Kidney (tissue), 14 donors: ENCODE results near the gene GP1BB. TPM values are rescaled to one million over a fixed set of nuclear protein-coding genes. Genes with fewer than 3 reads are reported as not detected.

Experiments used
- DNase-seq, 5 donors: peaks; one replicate each; pipeline ENCODE4 v3.0.0-alpha.2; 2013 to 2020
- FAIRE-seq: peaks from 2 replicates; lab custom pipeline; 2012; peaks lifted over from hg19 to GRCh38; lab: Jason Lieb, UNC
- H3K27ac ChIP-seq, 2 donors: one replicate each; pipeline ENCODE4 v1.7.0; 2013; ENCODE audit warnings: low read depth in 2 of 2, low read length in 2 of 2, inconsistent platforms in 1 of 2
- H3K27me3 ChIP-seq: one replicate; pipeline ENCODE4 v1.7.1; 2013; ENCODE audit warnings: low read length, inconsistent platforms; ENCODE audit not compliant: control insufficient read depth, insufficient read depth
- H3K36me3 ChIP-seq, 3 donors: one replicate each; pipeline versions ENCODE4 v1.7.0 to v1.7.1; 2013; ENCODE audit warnings: low read length in 3 of 3, control low read depth in 1 of 3, inconsistent platforms in 1 of 3; ENCODE audit not compliant: insufficient read depth in 3 of 3, control insufficient read depth in 2 of 3
- H3K4me1 ChIP-seq, 3 donors: one replicate each; pipeline versions ENCODE4 v1.7.0 to v1.7.1; 2013; ENCODE audit warnings: low read length in 3 of 3, inconsistent platforms in 1 of 3, low read depth in 1 of 3; ENCODE audit not compliant: control insufficient read depth in 2 of 3, insufficient read depth in 2 of 3
- H3K4me3 ChIP-seq, 3 donors: one replicate each; pipeline versions ENCODE4 v1.7.0 to v1.8.1; 2013; ENCODE audit warnings: low read length in 3 of 3, control low read depth in 1 of 3, inconsistent platforms in 1 of 3
- H3K9ac ChIP-seq, 3 donors: one replicate each; pipeline versions ENCODE4 v1.7.0 to v1.7.1; 2013; ENCODE audit warnings: low read length in 3 of 3, control low read depth in 1 of 3, inconsistent platforms in 1 of 3
- H3K9me3 ChIP-seq, 3 donors: one replicate each; pipeline versions ENCODE4 v1.7.0 to v1.7.1; 2013; ENCODE audit warnings: low read length in 3 of 3, control low read depth in 1 of 3, inconsistent platforms in 1 of 3; ENCODE audit not compliant: control insufficient read depth in 2 of 3, insufficient read depth in 1 of 3
- intact Hi-C: fragments of 100-400 bp; cut with DNase I; formaldehyde crosslinking; loops from one replicate; pipeline ENCODE4 v1.11.1; 2022
- polyA plus RNA-seq: library from polyadenylated mRNA; stranded (reverse); fragments of 350-450 nt; fragmentation: Illumina TruSeq; extraction: RNeasy Lipid Tissue Mini Kit (QIAGEN cat#74804); gene quantifications from one replicate; pipeline ENCODE4 v1.2.3, GENCODE V29; 2014; ENCODE audit warnings: low read depth, low replicate concordance; ENCODE audit not compliant: insufficient read depth
- total RNA-seq: library from RNA; stranded (reverse); fragmentation: NEBNext Ultra II Directional; extraction: Animal tissue kit (Norgen Biotek cat#: 25700); gene quantifications from one replicate; pipeline ENCODE4 v1.2.1, GENCODE V29; 2021
- TF ChIP-seq, protein P1 (sequence below): IDR thresholded peaks from 3 replicates; pipeline ENCODE4 v1.5.1; 2012; ENCODE audit warnings: mild to moderate bottlenecking, moderate library complexity, borderline replicate concordance; ENCODE audit not compliant: insufficient read depth; ENCODE audit errors: extremely low read depth
- donor health status: control.
- donor health status: control.
- donor health status: control.
- donor health status: control.
- donor health status: control.
- donor health status: DM: yes; HTN: yes; CAD: no.
- donor health status: Normal renal cell carcinoma (clear cell type).

The GP1BB gene
- total and polyA plus RNA-seq, 2 donors from 2014 or later, result 1.9 to 4.1 TPM

DNA sequence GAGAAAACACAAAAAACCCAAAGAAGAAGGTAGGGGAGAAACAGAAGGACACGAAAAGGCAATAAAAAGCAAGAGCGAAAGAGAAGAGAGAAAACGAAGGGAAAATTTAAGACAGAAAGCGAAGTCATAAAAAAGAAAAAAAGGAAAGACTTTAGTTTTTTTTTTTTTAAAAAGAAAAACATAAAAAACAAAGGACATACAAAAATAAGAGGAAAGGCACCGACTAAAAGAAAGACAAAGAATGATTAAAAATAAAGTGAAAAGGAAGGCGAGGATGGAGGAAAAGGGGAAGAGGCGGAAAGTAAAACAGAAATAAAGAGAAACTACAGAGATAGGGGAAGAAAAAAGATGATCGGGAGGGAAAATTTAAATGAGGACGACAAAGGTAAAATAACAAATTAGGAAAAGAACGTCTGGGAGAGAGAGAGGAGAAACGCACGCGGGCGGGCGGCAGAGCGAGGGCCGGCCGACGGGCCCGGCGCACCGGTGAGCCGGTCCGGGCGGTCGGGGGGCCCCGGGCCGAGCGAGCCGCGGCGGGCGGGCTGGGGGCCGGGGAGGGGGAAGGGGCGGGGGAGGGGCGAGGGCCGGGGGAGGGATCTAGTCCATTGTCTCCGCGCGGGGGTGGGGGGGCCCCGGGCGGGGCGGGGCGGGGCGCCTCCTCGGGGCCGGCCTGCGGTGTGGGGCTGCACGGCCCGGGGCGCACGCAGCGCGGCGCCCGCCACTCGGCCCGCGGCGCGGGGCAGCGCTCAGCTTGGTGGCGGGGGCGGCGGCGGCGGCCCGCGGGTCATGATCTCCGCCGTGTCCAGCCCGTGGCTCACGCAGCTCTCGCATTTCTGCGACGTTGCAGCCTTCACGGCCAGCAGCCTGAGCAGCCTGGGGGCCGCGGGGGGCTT is 37.0 kb downstream of the GP1BB start, which contains the start of gene TBX1:
TSS of gene TBX1 (plus strand) at position 721 of the 893 bp plus-strand sequence. CDS start at position 787, 66 bp downstream.
- H3K4me1 ChIP-seq, result peaks cover 0 to 2% (median 0%) of the 10 kb centered on the region in 3 donors
- H3K36me3 ChIP-seq, result no peaks in the 10 kb centered on the region
- peaks cover 55% of the 10 kb centered on the region for H3K27me3 ChIP-seq
- H3K27ac ChIP-seq, result no peak within 1 kb of the TSS
- H3K9me3 ChIP-seq, result no peaks in the 10 kb centered on the region
- FAIRE-seq (no peak), DNase-seq (no peak)
- intact Hi-C loops, result no loop called here
- TF ChIP-seq, protein P1, sequence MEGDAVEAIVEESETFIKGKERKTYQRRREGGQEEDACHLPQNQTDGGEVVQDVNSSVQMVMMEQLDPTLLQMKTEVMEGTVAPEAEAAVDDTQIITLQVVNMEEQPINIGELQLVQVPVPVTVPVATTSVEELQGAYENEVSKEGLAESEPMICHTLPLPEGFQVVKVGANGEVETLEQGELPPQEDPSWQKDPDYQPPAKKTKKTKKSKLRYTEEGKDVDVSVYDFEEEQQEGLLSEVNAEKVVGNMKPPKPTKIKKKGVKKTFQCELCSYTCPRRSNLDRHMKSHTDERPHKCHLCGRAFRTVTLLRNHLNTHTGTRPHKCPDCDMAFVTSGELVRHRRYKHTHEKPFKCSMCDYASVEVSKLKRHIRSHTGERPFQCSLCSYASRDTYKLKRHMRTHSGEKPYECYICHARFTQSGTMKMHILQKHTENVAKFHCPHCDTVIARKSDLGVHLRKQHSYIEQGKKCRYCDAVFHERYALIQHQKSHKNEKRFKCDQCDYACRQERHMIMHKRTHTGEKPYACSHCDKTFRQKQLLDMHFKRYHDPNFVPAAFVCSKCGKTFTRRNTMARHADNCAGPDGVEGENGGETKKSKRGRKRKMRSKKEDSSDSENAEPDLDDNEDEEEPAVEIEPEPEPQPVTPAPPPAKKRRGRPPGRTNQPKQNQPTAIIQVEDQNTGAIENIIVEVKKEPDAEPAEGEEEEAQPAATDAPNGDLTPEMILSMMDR, result no peak
- no peak within 1 kb of the TSS for H3K4me3 ChIP-seq
- no peak within 1 kb of the TSS for H3K9ac ChIP-seq

DNA sequence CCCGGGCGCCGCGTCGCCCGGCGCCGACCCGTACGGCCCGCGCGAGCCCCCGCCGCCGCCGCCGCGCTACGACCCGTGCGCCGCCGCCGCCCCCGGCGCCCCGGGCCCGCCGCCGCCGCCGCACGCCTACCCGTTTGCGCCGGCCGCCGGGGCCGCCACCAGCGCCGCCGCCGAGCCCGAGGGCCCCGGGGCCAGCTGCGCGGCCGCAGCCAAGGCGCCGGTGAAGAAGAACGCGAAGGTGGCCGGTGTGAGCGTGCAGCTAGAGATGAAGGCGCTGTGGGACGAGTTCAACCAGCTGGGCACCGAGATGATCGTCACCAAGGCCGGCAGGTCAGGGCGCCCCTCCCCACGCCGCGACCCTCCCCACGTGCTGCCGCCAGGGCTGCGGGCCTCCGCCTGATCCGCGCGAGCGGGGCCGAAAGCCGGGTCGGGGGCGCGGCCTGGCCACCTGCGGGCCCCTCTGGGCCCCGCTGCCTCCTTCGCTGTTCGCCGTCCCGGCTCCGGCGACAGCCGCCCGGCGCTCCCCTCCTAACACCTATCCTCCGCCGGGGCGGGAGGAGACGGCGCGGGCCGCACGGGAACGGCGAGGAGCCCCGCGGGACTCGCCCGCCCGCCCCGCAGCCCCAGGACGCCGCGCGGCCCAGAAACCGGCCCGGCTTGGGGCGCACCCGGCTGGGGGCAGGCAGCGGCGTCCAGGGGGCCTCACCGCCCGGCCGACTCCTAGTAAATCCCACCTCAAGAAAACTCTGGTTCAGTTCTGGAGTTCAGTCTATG is 37.8 kb downstream of the GP1BB start:
- Histone ChIP-seq H3K9ac (no peak overlapping the region), H3K36me3 (no peaks in the 10 kb centered on the region), H3K27ac (no peak overlapping the region), H3K9me3 (no peaks in the 10 kb centered on the region), H3K4me1 (peaks cover 0 to 2% (median 0%) of the 10 kb centered on the region in 3 donors), H3K27me3 (peaks cover 55% of the 10 kb centered on the region), H3K4me3 (no peak overlapping the region)
- TF ChIP-seq, protein P1, result no peak
- intact Hi-C loops, result no loop called here
- DNase-seq (no peak), FAIRE-seq (no peak)

DNA sequence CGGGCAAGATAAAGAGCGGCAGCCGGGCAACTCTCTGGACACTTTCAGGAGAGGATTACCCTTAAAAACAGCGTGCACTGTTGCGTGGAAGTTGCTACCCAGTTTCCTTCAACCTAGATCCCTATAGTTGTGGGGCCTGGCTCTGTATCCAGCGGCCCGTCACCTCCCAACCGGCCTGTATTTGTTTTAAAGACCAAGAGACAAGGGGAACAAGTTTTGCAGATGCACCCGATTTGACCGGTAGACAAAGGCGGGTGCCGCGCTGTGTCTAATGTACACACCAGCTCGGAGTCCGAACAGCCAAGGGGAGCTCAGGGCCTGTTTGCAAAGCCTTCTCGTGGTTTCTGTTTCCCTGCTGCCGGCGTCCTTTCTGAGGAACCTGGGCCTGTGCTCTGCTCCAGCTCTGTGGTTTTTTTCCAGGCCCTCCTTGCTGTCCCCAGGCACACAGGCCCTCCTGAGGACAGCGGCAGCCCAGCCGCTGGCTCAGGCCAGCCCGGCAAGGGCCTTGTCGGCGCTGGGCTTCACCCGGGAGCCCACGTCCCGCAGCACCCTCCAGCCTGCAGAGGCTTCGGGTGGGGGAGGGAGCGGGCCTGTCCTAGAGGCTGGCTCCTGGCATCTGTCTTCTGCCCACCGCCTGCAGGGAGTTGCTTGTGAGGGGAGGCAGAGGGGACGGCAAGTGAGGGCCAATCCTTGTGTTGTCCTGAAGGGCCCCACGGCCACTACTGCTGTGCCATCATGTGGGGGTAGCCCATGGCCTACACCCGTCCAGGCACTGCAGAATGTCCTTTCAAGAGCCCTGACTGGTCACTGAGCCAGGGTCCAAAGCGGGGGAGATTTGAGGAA is 38.6 kb downstream of the GP1BB start:
- H3K4me3 ChIP-seq, result no peak overlapping the region
- DNase-seq (no peak), FAIRE-seq (no peak)
- peaks cover 0 to 2% (median 0%) of the 10 kb centered on the region in 3 donors for H3K4me1 ChIP-seq
- no peak overlapping the region for H3K9ac ChIP-seq
- H3K27me3 ChIP-seq, result peaks cover 52% of the 10 kb centered on the region
- intact Hi-C loops, result no loop called here
- TF ChIP-seq, protein P1, result no peak
- H3K9me3 ChIP-seq, result no peaks in the 10 kb centered on the region
- no peak overlapping the region for H3K27ac ChIP-seq
- H3K36me3 ChIP-seq, result no peaks in the 10 kb centered on the region
